Measurements from ENCODE around the gene DPT.

GRCh38 chr1:168700575-168701268 is 28.3 kb downstream of the DPT start:
- TF ChIP-seq POLR2AphosphoS5 (IDR thresholded peaks at IDR 0.05; ENCODE audit: low read depth, low read length) (no peak), PAX5 (IDR thresholded peaks at IDR 0.05; ENCODE audit: insufficient read depth, low read length, severe bottlenecking) (no peak), POLR2A (IDR thresholded peaks at IDR 0.05; ENCODE audit: low read depth, low read length) (no peak)
